GM13977 (cell line): ENCODE measurements around the gene SLC37A3.

Source experiments
- DNase-seq: peaks from one replicate; pipeline ENCODE4 v3.0.0; 2012; ENCODE audit warnings: low spot score
- in situ Hi-C: fragments of 300-500 bp; cut with MboI; formaldehyde crosslinking; loops from one replicate; pipeline ENCODE4 v1.12.0; 2022; ENCODE audit warnings: low sequenced_read_pairs, low pct_unique_long_range_greater_than_20kb, mixed read lengths, inconsistent platforms; ENCODE audit not compliant: unreplicated experiment
- TF ChIP-seq, protein P1 (sequence below): IDR thresholded peaks from 2 replicates; pipeline ENCODE4 v1.5.1; 2012; ENCODE audit warnings: mild to moderate bottlenecking, control low read depth; ENCODE audit not compliant: insufficient read depth; ENCODE audit errors: extremely low read depth, missing control alignments

The SLC37A3 gene

DNA sequence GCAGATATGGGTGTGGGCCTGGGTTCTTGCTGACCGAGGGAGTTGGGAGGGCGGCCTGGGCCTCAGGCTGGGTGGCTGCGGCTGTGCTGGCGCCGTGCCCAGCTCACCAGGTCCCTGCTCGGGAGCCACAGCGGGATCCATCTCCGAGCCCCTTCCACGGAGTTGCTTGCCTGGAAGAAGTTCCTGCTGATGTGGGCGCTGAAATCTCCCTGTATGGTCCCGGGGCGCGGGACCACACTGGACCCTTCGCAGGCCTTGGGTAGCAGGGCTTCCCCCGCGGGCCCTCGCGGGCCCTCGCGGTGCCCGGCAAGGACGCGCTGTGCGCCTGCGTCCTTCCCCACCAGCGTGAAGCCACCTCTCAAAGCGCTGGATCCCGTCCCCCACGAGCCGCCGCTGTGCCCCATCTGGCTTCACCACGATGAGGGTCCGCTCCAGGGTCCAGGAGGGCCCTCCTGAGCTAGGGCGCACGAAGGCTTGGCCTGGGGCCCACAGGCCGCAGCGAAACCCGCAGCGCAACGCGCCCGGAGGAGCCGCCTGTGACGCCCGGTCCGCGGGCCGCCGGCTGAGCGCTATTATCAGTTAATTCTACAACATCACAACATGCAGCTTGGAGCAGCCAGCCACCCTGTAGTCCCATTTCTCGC lies 37.0 kb upstream of the SLC37A3 start:
- TF ChIP-seq, protein P1, sequence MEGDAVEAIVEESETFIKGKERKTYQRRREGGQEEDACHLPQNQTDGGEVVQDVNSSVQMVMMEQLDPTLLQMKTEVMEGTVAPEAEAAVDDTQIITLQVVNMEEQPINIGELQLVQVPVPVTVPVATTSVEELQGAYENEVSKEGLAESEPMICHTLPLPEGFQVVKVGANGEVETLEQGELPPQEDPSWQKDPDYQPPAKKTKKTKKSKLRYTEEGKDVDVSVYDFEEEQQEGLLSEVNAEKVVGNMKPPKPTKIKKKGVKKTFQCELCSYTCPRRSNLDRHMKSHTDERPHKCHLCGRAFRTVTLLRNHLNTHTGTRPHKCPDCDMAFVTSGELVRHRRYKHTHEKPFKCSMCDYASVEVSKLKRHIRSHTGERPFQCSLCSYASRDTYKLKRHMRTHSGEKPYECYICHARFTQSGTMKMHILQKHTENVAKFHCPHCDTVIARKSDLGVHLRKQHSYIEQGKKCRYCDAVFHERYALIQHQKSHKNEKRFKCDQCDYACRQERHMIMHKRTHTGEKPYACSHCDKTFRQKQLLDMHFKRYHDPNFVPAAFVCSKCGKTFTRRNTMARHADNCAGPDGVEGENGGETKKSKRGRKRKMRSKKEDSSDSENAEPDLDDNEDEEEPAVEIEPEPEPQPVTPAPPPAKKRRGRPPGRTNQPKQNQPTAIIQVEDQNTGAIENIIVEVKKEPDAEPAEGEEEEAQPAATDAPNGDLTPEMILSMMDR = no peak
- no peak for DNase-seq
- in situ Hi-C loops = no loop called here

DNA sequence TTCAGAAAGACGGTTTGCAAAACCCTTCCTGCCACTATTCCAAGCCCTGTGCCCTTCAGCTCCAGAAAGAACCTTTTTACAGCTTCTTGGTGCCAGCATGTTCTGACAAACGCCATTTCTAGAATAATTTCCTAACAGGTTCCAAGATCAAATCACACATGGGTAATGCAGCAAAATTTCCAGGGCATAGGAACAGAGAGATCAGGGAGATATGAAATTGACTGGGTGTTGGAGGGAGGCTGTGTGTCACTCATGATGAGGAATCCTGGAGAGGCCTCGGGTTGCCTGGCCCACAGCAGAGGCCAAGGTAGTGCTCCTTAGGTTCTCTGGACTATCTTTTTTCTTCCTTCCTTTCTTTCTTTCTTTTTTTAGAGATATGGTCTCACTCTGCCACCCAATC lies 35.1 kb upstream of the SLC37A3 start:
- TF ChIP-seq, protein P1 = no peak
- in situ Hi-C loops = no loop called here
- DNase-seq = no peak

DNA sequence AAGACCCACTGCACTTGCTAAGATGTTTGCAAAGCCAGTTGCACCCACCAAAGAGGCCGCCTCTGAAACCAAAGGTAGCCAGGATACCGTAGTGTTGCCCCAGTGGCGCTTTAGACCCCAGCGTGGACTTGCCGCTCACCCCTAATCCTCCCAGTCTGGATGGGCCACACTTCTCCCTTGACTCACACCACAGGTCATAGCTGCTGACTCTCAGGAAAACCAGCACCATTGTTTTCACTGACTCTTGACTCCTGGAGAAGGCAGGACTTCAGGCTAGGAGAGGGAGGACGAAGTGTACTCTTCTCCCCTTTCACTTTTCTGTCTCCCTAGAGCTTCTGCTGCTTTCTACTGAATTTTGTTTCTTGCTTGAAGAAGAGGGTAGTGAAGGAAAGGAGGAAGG lies 27.8 kb upstream of the SLC37A3 start:
- in situ Hi-C loops = no loop called here
- TF ChIP-seq, protein P1 = no peak
- DNase-seq = no peak

DNA sequence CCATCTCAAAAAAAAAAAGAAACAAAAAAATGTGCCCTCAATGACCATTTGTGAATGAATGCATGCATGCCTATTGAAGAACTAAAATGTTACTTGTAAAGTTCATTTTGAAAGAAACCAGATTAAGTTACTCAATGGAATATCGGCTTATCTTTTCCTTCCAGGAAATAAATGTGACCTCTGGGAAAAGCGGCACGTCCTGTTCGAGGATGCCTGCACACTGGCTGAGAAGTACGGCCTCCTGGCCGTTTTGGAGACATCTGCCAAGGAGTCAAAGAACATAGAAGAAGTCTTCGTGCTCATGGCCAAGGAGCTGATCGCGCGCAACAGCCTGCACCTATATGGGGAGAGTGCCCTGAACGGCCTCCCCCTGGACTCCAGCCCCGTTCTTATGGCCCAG lies 27.4 kb upstream of the SLC37A3 start:
- in situ Hi-C loops = no loop called here
- TF ChIP-seq, protein P1 = no peak
- DNase-seq = no peak

DNA sequence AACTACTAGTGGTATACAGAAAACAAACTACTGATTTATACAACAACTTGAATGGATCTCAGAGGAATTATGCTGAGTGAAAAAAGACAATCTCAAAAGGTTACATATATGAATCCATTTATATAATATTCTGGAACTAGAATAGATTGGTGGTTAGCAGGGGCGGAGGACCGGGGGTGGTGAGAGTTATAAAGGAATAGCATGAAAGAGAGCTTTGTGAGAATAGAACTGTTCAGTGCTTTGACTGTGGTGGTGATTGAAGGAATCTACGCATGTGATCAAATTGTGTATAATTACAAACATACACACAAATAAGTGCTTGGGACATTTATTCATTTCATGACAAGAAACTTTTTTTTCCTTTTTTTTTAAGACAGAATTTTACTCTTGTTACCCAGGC lies 25.2 kb upstream of the SLC37A3 start:
- in situ Hi-C loops = no loop called here
- TF ChIP-seq, protein P1 = no peak
- no peak for DNase-seq

DNA sequence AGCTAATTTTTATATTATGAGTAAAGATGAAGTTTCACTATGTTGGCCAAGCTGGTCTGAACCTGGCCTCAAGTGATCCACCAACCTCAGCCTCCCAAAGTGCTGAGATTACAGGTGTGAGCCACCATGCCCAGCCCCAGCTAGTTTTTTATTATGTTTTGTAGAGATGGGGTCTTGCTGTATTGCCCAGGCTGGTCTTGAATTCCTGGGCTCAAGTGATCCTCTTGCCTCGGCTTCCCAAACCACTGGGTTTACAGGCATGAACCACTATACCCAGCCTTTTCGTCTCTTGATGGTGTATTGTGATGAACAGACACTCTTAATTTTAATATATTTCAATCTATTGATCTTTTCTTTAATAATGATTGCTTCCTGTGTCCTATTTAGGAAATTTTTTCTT lies 23.2 kb upstream of the SLC37A3 start:
- TF ChIP-seq, protein P1 = no peak
- DNase-seq = no peak
- in situ Hi-C loops = no loop called here
